Measurements from ENCODE around the gene TSHR. TPM values are rescaled to one million over a fixed set of nuclear protein-coding genes. Genes with fewer than 3 reads are reported as not detected.

The TSHR gene
- total and polyA plus RNA-seq, 2 of the 13 experiments (the other 11 are each of a cell fraction or from before 2014, with no cell fraction given) = not detected

GRCh38 chr14:81132468-81132867, 177.0 kb downstream of the TSHR start:
- in situ Hi-C loops (cut with HindIII; ENCODE audit: extremely low pct_ligation_motif_present, low pct_unique_long_range_greater_than_20kb) (no loop called here), intact Hi-C loops (cut with micrococcal nuclease; ENCODE audit: unreplicated experiment) (no loop called here)
- no peak for FAIRE-seq
- Histone ChIP-seq H4K20me1 (ENCODE audit: insufficient read depth, low read length) (no peaks in the 10 kb centered on the region), H3K27ac (ENCODE audit: extremely low read length, insufficient read depth, low read length) (no peak overlapping the region), H3K27me3 (ENCODE audit: control insufficient read depth in 1 of 2, insufficient read depth in 2 of 2, low read length in 2 of 2) (no peaks in the 10 kb centered on the region), H3K4me3 (replicated peaks in 1 of 3; ENCODE audit: insufficient read depth in 1 of 3, low read depth in 2 of 3, low read length in 3 of 3) (no peak overlapping the region), H3K9ac (ENCODE audit: insufficient read depth, low read depth, low read length) (no peak overlapping the region), H3K4me1 (ENCODE audit: insufficient read depth, low read length) (no peaks in the 10 kb centered on the region), H3K79me2 (ENCODE audit: insufficient read depth, low read length) (no peaks in the 10 kb centered on the region), H3K9me3 (ENCODE audit: low read length) (no peaks in the 10 kb centered on the region), H3K4me2 (ENCODE audit: low read depth, low read length) (no peak overlapping the region), H2AFZ (ENCODE audit: low read length) (no peak overlapping the region), H3K36me3 (replicated peaks in 1 of 2; ENCODE audit: control insufficient read depth in 1 of 2, insufficient read depth in 2 of 2, low read length in 2 of 2) (no peaks in the 10 kb centered on the region)
- ATAC-seq = no peak
- ChIA-PET POLR2A (no interaction called here), CTCF (ENCODE audit: low intra/inter-chr PET ratio, low total read pairs) (no interaction called here)
- no TSS peak for BruUV-seq (replicated peaks)
- WGBS (ENCODE audit: low lambda C conversion rate) = 23% methylated on average over 3 of the region's 3 CpGs
- TF ChIP-seq ZNF256 (CRISPR knock-in tag; conservative IDR thresholded peaks at IDR 0.05) (no peak), MYNN (CRISPR knock-in tag; IDR thresholded peaks at IDR 0.05; ENCODE audit: low read depth) (no peak), GTF2F1 (IDR thresholded peaks at IDR 0.05; ENCODE audit: low read length) (no peak), ZNF543 (CRISPR knock-in tag; IDR thresholded peaks at IDR 0.05) (no peak), JUNB (CRISPR knock-in tag; IDR thresholded peaks at IDR 0.05; ENCODE audit: borderline replicate concordance) (no peak), SATB2 (CRISPR knock-in tag; IDR thresholded peaks at IDR 0.05) (no peak), GZF1 (CRISPR knock-in tag; IDR thresholded peaks at IDR 0.05) (no peak), POLR2A (IDR thresholded peaks at IDR 0.05; ENCODE audit: insufficient read depth in 1 of 2, low read depth in 2 of 2, low read length in 2 of 2) (no peak), ZNF724P (CRISPR knock-in tag; IDR thresholded peaks at IDR 0.05; ENCODE audit: borderline replicate concordance) (no peak)
- DNase-seq (ENCODE audit: low spot score) = no peak

GRCh38 chr14:81133400-81133799, 178.0 kb downstream of the TSHR start:
- Histone ChIP-seq H3K9me3 (ENCODE audit: low read length) (no peaks in the 10 kb centered on the region), H3K4me1 (ENCODE audit: insufficient read depth, low read length) (no peaks in the 10 kb centered on the region), H3K36me3 (replicated peaks in 1 of 2; ENCODE audit: control insufficient read depth in 1 of 2, insufficient read depth in 2 of 2, low read length in 2 of 2) (no peaks in the 10 kb centered on the region), H2AFZ (ENCODE audit: low read length) (no peak overlapping the region), H4K20me1 (ENCODE audit: insufficient read depth, low read length) (no peaks in the 10 kb centered on the region), H3K9ac (ENCODE audit: insufficient read depth, low read depth, low read length) (no peak overlapping the region), H3K79me2 (ENCODE audit: insufficient read depth, low read length) (no peaks in the 10 kb centered on the region), H3K27me3 (ENCODE audit: control insufficient read depth in 1 of 2, insufficient read depth in 2 of 2, low read length in 2 of 2) (no peaks in the 10 kb centered on the region), H3K4me3 (replicated peaks in 1 of 3; ENCODE audit: insufficient read depth in 1 of 3, low read depth in 2 of 3, low read length in 3 of 3) (no peak overlapping the region), H3K27ac (ENCODE audit: extremely low read length, insufficient read depth, low read length) (no peak overlapping the region), H3K4me2 (ENCODE audit: low read depth, low read length) (no peak overlapping the region)
- intact Hi-C loops (cut with micrococcal nuclease; ENCODE audit: unreplicated experiment) = no loop called here
- no TSS peak for BruUV-seq (replicated peaks)
- in situ Hi-C loops (cut with HindIII; ENCODE audit: extremely low pct_ligation_motif_present, low pct_unique_long_range_greater_than_20kb) = no loop called here
- WGBS (ENCODE audit: low lambda C conversion rate) = 57% methylated on average over 2 of the region's 2 CpGs
- FAIRE-seq (no peak), DNase-seq (ENCODE audit: low spot score) (no peak), ATAC-seq (no peak)
- ChIA-PET CTCF (ENCODE audit: low intra/inter-chr PET ratio, low total read pairs) (no interaction called here), POLR2A (no interaction called here)
- TF ChIP-seq MAF1 (CRISPR knock-in tag; IDR thresholded peaks at IDR 0.05; ENCODE audit: borderline replicate concordance) (no peak), HNF4A (CRISPR knock-in tag; IDR thresholded peaks at IDR 0.05) (no peak), SRSF4 (IDR thresholded peaks at IDR 0.05; ENCODE audit: low read depth, low read length, poor library complexity, severe bottlenecking) (no peak), PCBP2 (optimal IDR thresholded peaks at IDR 0.05; ENCODE audit: low read depth, low read length, poor library complexity, severe bottlenecking) (no peak), KAT7 (CRISPR knock-in tag; IDR thresholded peaks at IDR 0.05; ENCODE audit: borderline replicate concordance) (no peak), ZHX2 (IDR thresholded peaks at IDR 0.05; ENCODE audit: low read depth) (no peak), ZHX2 (CRISPR knock-in tag; IDR thresholded peaks at IDR 0.05; ENCODE audit: borderline replicate concordance) (no peak), ZSCAN20 (CRISPR knock-in tag; IDR thresholded peaks at IDR 0.05; ENCODE audit: borderline replicate concordance) (no peak)

Data from HepG2 (cell line).